Astrocyte (in vitro differentiated cells and primary cell): Measurements from ENCODE around the gene PIP4K2A.

Experiments used
- EZH2 ChIP-seq: IDR thresholded peaks from 2 replicates; pipeline ENCODE4 v1.6.1; 2012; ENCODE audit warnings: mild to moderate bottlenecking, low read length, inconsistent platforms; ENCODE audit not compliant: insufficient read depth
- TF ChIP-seq, protein P1 (sequence below): IDR thresholded peaks from 2 replicates; pipeline ENCODE4 v1.5.1; 2011; ENCODE audit warnings: low read depth, mild to moderate bottlenecking, inconsistent platforms, low read length, moderate library complexity; ENCODE audit not compliant: insufficient read depth

GRCh38 chr10:22644222-22644621, 70.2 kb downstream of the PIP4K2A start:
- TF ChIP-seq, protein P1, sequence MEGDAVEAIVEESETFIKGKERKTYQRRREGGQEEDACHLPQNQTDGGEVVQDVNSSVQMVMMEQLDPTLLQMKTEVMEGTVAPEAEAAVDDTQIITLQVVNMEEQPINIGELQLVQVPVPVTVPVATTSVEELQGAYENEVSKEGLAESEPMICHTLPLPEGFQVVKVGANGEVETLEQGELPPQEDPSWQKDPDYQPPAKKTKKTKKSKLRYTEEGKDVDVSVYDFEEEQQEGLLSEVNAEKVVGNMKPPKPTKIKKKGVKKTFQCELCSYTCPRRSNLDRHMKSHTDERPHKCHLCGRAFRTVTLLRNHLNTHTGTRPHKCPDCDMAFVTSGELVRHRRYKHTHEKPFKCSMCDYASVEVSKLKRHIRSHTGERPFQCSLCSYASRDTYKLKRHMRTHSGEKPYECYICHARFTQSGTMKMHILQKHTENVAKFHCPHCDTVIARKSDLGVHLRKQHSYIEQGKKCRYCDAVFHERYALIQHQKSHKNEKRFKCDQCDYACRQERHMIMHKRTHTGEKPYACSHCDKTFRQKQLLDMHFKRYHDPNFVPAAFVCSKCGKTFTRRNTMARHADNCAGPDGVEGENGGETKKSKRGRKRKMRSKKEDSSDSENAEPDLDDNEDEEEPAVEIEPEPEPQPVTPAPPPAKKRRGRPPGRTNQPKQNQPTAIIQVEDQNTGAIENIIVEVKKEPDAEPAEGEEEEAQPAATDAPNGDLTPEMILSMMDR: no peak
- no peak for TF ChIP-seq EZH2
